Islet precursor cell (in vitro differentiated cells): ENCODE results near the gene TMEM106C.

Experiments used
- DNase-seq: peaks from one replicate; pipeline ENCODE4 v3.0.0-alpha.2; 2018

The TMEM106C gene

GRCh38 chr12:47980779-47981495 lies 17.5 kb downstream of the TMEM106C start:
- DNase-seq, result no peak

GRCh38 chr12:47981496-47982260 lies 18.3 kb downstream of the TMEM106C start:
- DNase-seq, result no peak

DNA sequence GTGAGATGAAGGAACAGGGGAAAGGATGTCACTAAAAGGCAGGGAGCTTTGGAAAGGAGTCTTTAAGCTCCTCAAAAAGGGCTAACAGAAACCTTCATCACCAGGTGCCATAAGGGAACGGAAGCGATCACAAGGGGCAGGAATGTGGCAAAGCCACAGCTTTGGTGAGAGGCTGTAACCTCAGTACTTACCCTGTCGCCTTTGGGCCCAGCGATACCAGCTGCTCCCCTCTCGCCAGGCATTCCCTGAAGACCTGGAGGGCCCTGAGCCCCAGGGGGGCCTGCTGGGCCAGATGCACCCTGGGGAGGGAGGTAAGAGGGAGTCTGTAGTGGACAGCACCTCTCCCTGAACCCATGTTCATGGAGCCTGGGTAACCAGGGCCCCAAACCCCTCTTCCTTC lies 18.9 kb downstream of the TMEM106C start:
- no peak for DNase-seq

DNA sequence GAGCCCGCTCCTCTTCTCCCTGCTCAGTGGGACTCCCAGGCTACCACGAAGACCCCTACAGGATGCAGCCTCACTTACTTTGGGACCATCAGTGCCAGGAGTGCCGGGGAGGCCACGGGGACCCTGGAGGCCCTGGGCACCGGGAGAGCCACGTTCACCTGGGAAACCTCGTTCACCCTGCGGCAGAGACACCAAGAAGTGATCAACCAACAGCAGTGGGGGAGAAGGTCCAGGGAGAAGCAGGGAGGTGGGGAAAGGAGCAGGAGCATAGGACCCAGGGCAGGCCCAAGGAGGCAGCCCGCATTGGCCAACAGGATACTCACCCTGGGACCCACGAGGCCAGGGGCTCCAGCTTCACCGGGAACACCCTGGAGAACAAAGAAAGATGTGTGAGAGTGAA lies 19.4 kb downstream of the TMEM106C start:
- no peak for DNase-seq

DNA sequence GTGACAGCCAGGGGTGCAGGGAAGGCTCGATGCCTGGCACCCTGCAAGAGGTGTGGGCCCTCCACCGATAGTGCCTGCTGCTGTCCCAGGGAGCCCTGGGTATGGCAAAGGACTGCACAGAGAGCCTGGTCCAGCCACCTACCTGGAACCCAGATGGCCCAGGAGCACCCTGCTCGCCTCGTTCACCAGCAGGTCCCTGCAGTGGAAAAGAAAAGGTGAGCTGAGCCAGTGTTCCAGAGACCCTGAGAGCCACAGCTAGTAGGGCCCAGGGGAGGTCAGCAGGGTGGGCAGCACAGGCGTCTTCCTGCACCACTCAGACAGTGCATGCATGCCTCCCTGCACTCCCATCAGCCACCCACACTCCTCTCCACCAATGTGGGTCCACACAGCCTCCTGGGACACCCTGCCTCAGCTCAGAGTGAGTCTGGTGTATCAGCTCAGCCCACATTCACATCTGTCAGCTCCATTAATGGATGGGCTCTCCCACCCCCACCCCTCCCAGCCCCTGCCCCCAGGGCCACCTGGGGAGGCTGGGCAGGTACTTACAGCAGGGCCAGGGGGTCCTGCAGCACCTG lies 20.2 kb downstream of the TMEM106C start:
- no peak for DNase-seq

- DNase-seq, result no peak
Measured at GRCh38 chr12:47984331-47984801, 21.0 kb downstream of the TMEM106C start.

- no peak for DNase-seq
Measured at GRCh38 chr12:47985596-47986290, 22.3 kb downstream of the TMEM106C start.

- DNase-seq, result no peak
Measured at GRCh38 chr12:47986291-47986660, 22.9 kb downstream of the TMEM106C start.

DNA sequence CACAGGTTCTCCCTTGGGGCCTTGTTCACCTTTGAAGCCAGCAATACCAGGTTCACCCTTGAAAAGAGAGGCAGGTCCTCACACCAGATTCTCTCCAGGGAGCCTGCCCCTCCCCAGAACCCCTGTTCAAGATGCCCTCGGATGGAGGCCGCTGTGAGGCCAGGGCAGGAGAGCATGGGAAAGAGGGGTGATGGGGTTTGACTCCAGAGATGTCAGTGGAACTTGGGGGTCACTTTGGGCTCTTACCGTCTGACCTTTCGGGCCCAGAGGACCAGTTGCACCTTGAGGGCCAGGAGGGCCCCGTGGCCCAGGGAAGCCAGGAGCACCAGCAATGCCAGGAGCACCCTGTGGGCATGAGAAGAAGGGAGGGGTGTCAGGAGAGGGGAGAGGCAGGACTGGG lies 23.4 kb downstream of the TMEM106C start:
- DNase-seq, result no peak

GRCh38 chr12:47987411-47988072 lies 24.1 kb downstream of the TMEM106C start:
- no peak for DNase-seq

- peak; percentile 98 for DNase-seq
Measured at GRCh38 chr12:47988073-47989022, 25.0 kb downstream of the TMEM106C start.

- DNase-seq, result no peak
Measured at GRCh38 chr12:47989023-47989417, 25.6 kb downstream of the TMEM106C start.

DNA sequence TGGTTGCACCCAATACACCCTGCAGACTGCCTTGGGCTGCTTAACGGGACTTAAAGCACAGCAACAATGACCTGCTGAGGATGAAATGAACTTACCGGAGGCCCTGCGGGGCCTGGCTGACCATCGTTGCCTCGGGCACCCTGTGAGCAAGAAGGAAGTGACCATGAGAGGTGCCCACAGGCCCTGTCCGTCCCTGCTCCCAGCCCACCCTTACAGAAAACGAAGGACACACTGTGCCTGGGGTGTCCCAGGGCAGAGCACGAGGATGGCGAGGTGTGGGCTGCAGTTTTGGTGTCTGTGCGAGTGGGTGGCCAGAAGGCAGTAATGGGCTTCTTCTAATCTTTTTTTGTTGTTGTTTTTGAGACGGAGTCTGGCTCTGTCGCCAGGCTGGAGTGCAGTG lies 26.3 kb downstream of the TMEM106C start:
- no peak for DNase-seq

DNA sequence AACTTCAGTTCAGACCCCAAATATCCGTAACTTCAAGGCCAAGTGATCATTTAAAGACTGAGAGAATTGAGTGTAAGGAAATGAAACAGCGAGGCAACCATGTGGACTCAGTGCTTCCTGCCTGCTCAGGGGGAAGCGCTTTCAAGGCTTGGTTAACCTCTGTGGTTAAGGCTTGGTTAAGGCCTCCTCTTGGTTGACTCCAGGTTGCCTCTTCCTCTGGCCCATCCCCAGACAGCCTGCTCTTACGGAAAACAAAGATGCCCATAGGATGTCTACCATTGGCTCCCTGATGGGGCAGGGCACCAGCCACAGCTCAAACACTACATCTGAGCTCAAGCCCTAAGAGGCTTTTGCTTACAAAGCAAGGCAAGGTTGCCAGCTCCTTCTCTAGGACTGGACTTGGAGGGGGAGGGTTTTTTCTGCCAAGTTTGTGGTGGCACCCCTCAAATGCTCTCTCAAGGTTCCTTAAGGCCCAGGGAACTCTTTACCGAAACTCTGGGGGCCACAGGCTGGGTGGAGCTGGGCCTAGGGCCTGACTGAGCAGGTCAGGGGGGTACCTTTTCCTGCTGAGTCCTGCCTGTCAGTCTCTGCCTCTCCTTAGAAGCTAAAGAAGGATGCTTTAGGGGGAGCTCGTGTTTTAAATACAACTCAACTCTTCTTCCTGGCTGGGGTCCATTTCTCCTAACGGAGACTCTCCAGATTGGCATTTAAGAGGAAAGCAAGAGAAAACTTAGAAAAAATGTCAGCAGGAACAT lies 27.1 kb downstream of the TMEM106C start:
- DNase-seq, result no peak

GRCh38 chr12:47991106-47992061 lies 28.0 kb downstream of the TMEM106C start:
- DNase-seq, result no peak

DNA sequence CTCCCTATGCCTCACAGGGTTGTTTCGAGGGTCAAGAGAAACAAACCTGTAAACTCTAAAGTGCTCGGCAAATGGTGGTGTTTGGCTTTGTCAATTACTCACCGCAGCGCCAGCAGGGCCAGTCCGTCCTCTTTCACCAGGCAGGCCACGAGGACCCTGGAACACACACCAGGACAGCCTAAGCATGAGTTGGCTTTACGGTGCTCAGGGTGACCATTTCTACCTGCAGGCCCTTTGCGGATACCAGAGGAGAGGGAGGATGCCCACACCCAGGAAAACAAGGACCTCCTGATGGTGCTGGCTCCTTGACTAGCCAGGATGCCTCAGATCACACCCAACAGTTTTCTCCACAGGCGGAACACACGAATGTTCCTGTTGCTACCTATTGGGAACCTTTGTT lies 29.4 kb downstream of the TMEM106C start:
- no peak for DNase-seq

DNA sequence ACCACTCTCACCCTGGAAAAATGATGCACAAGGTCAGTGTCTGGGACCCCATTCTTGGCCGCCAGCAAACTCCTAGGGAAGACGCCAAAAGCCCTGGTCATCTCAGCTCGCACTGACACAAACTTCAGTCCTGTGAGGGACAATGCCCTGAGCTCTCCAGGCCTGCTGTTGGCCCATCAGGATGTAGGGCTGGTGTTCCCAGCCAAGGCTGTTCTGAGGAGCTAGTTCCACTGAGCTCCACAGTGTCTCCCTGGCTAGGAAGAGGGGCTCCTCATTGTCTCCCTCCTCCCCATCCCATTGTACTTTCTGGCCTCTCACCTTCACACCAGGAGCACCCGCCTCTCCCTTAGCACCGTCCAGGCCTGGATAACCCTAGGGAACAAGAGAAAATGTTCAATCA lies 30.1 kb downstream of the TMEM106C start:
- no peak for DNase-seq

- DNase-seq, result no peak
Measured at GRCh38 chr12:47995981-47996401, 32.6 kb downstream of the TMEM106C start.

DNA sequence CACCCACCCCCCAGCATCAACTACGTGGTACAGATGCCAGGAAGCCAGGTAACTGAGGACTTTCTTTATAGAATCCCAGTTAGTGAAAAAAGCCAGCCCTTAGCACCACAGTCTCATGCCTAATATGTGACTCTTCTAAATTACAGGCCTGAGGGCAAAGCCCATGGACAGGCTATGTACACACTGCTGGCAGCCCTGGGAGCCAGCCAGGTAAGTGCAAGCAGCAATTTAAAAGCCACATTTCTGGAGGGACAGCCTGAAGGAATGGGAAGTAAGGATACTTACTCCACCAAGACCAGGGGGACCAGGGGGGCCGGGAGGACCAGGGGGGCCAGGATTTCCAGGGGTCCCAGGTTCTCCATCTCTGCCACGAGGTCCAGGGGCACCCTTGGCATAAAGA lies 33.9 kb downstream of the TMEM106C start:
- DNase-seq, result peak; percentile 93

DNA sequence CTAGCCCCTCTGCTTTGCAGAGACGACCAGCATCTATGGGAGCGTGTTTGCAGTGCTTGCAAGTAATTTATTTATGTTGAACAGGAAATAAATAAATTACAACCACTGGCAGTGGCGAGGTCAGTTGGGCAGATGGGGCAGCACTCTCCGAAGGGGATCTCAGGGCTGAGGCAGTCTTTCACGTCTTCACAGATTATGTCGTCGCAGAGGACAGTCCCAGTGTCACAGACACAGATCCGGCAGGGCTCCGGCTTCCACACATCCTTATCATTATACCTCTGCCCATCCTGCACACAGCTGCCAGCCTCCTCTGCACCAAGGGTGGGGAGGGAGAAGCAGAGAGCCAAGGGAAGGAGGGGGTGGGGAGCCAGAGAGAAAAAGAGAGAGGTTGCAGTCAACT lies 36.4 kb downstream of the TMEM106C start:
- DNase-seq, result no peak
